Measurements from ENCODE around the gene WNT9B. TPM values are rescaled to one million over a fixed set of nuclear protein-coding genes. Genes with fewer than 3 reads are reported as not detected.

Gene WNT9B
- total and polyA plus RNA-seq, 9 of the 15 experiments (the other 6 are each of a cell fraction or from before 2014, with no cell fraction given), result not detected

GRCh38 chr17:46822388-46822921 lies 28.9 kb upstream of the WNT9B start (continued):
- TF ChIP-seq HMBOX1 (IDR thresholded peaks at IDR 0.05) (no peak), ZBTB11 (CRISPR knock-in tag; IDR thresholded peaks at IDR 0.05) (no peak), CAMTA2 (CRISPR knock-in tag; conservative IDR thresholded peaks at IDR 0.05) (no peak), ZNF165 (CRISPR knock-in tag; IDR thresholded peaks at IDR 0.05; ENCODE audit: borderline replicate concordance) (no peak), RFX5 (IDR thresholded peaks at IDR 0.05; ENCODE audit: low read depth, low read length) (no peak), ETV1 (tag; conservative IDR thresholded peaks at IDR 0.05; ENCODE audit: low read depth) (no peak), NCOA1 (IDR thresholded peaks at IDR 0.05; ENCODE audit: low read depth) (no peak), NR4A1 (CRISPR knock-in tag; IDR thresholded peaks at IDR 0.05) (no peak), NR4A1 (tag; IDR thresholded peaks at IDR 0.05) (0 out of 2 replicates have a peak, but pooled peaks have one; percentile 26), ZNF444 (CRISPR knock-in tag; IDR thresholded peaks at IDR 0.05) (no peak), RBM15 (IDR thresholded peaks at IDR 0.05; ENCODE audit: insufficient read depth, low read length) (no peak), ZNF518B (CRISPR knock-in tag; IDR thresholded peaks at IDR 0.05) (no peak)

Measured in K562 (cell line).